Measurements from ENCODE around the gene KCNN2.

DNA sequence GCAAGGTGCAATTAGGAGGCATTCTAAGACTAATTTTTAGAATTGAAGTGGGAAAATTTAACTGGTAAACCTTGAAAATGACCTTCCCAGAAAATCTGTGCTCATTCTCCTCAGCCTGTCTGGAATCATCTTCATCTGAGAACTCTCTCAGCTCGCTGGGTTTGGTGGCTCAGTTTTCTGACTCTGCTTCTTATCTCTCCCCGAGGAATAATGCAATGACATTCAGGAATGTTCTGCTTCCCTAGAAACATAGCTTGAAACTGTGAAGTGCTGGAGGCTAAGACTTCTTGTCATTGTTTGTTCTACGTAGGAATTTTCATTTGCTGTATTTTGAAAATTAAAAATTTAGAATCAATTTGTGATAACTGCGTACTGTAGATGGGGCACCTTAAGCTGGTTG is 86.6 kb downstream of the KCNN2 start:
- no peak for TF ChIP-seq CTCF (IDR thresholded peaks at IDR 0.05)
- TF ChIP-seq POLR2AphosphoS5 (IDR thresholded peaks at IDR 0.05; ENCODE audit: insufficient read depth in 1 of 2, low read depth in 1 of 2): no peak
- no peak for TF ChIP-seq POLR2A (IDR thresholded peaks at IDR 0.05)

Measured in vagina (tissue), 2 donors.